ENCODE data around the gene DYNC1H1.
"Not testable (repeated sequence)": the region's sequence is repeated elsewhere in the genome, so short reads cannot be mapped to it uniquely, and the experiment has no call there.

Gene DYNC1H1

GRCh38 chr14:102057480-102058114 lies 93.2 kb downstream of the DYNC1H1 start:
- DNase-seq (ENCODE audit: low spot score) = no peak
- TF ChIP-seq CTCF (IDR thresholded peaks at IDR 0.05; ENCODE audit: extremely low read depth, missing control alignments) = no peak

GRCh38 chr14:102058146-102058545 lies 93.8 kb downstream of the DYNC1H1 start:
- DNase-seq (ENCODE audit: low spot score) = no peak
- no peak for TF ChIP-seq CTCF (IDR thresholded peaks at IDR 0.05; ENCODE audit: extremely low read depth, missing control alignments)

- no peak for TF ChIP-seq CTCF (IDR thresholded peaks at IDR 0.05; ENCODE audit: extremely low read depth, missing control alignments)
- no peak for DNase-seq (ENCODE audit: low spot score)
These were observed 94.6 kb downstream of the DYNC1H1 start for GRCh38 chr14:102058961-102059360.

- TF ChIP-seq CTCF (IDR thresholded peaks at IDR 0.05; ENCODE audit: extremely low read depth, missing control alignments) = no peak
- DNase-seq (ENCODE audit: low spot score) = peak; percentile 81
These were observed 98.9 kb downstream of the DYNC1H1 start for GRCh38 chr14:102063109-102063807.

GRCh38 chr14:102063808-102064429 lies 99.5 kb downstream of the DYNC1H1 start:
- TF ChIP-seq CTCF (IDR thresholded peaks at IDR 0.05; ENCODE audit: extremely low read depth, missing control alignments) = no peak

GRCh38 chr14:102064590-102064989 lies 100.2 kb downstream of the DYNC1H1 start:
- not testable (repeated sequence) for DNase-seq (ENCODE audit: low spot score)

More at GRCh38 chr14:102063808-102064429, 99.5 kb downstream of the DYNC1H1 start:
- DNase-seq (ENCODE audit: low spot score) = no peak

- TF ChIP-seq CTCF (IDR thresholded peaks at IDR 0.05; ENCODE audit: extremely low read depth, missing control alignments) = no peak
- DNase-seq (ENCODE audit: low spot score) = no peak
These were observed 101.7 kb downstream of the DYNC1H1 start for GRCh38 chr14:102066041-102066451.

Data from GM20000 (cell line).